HepG2 (cell line): ENCODE data around the gene TIPIN. TPM values are rescaled to one million over a fixed set of nuclear protein-coding genes. Genes with fewer than 3 reads are reported as not detected.

Experiments used
- ATAC-seq: fragments of 200-7000 bp; cut with Tn5 transposase; 3 replicates; pipeline ENCODE4 v1.9.1; 2020; ENCODE audit warnings: mild to moderate bottlenecking, moderate library complexity
- BruUV-seq: library from RNA; stranded (reverse); fragments of 400-500 nt; replicated peaks from 2 replicates; lab custom pipeline; 2021; lab: Mats Ljungman, UMichigan
- CTCF ChIA-PET: fragments of 300-600 bp; formaldehyde crosslinking; extraction: SDS; loops from one replicate; lab custom pipeline; 2021; ENCODE audit warnings: low total read pairs, inconsistent platforms, low intra/inter-chr PET ratio; lab: Yijun Ruan, JAX
- POLR2A ChIA-PET: fragments of 350-600 bp; sonication (Branson Sonifier 250); formaldehyde crosslinking; loops from one replicate; lab custom pipeline; 2020; ENCODE audit warnings: antibody characterized with exemption, inconsistent platforms; lab: Yijun Ruan, JAX
- DNase-seq: peaks from one replicate; pipeline ENCODE4 v3.0.0-alpha.2; 2015; ENCODE audit warnings: low spot score
- FAIRE-seq: peaks from 3 replicates; lab custom pipeline; 2011; peaks lifted over from hg19 to GRCh38; lab: Jason Lieb, UNC
- H2AFZ ChIP-seq: one replicate; pipeline ENCODE4 v1.6.1; 2011; ENCODE audit warnings: low read length, inconsistent platforms
- H3K27ac ChIP-seq: fragments of 300-600 bp; 3 replicates; pipeline ENCODE4 v1.8.0; 2011; ENCODE audit warnings: mixed run types, mild to moderate bottlenecking, mixed read lengths, low read length, inconsistent platforms; ENCODE audit not compliant: insufficient read depth; ENCODE audit errors: extremely low read length
- H3K27me3 ChIP-seq, 2 experiments: fragments of 200-600 bp in 1 of 2; 2 replicates in 1 of 2; 3 replicates in 1 of 2; pipeline versions ENCODE4 v1.6.0 to v1.8.0; 2011; ENCODE audit warnings: low read length in 2 of 2, mild to moderate bottlenecking in 2 of 2, moderate library complexity in 2 of 2, inconsistent platforms in 1 of 2; ENCODE audit not compliant: insufficient read depth in 2 of 2, control insufficient read depth in 1 of 2
- H3K36me3 ChIP-seq, 2 experiments: fragments of 200-600 bp in 1 of 2; replicated peaks in 1 of 2; 2 replicates in 1 of 2; 3 replicates in 1 of 2; pipeline versions ENCODE4 v1.5.1 to v1.8.0; 2011; ENCODE audit warnings: low read length in 2 of 2, inconsistent platforms in 1 of 2; ENCODE audit not compliant: insufficient read depth in 2 of 2, control insufficient read depth in 1 of 2
- H3K4me1 ChIP-seq: 2 replicates; pipeline ENCODE4 v1.5.1; 2012; ENCODE audit warnings: low read length, inconsistent platforms; ENCODE audit not compliant: insufficient read depth
- H3K4me2 ChIP-seq: 2 replicates; pipeline ENCODE4 v1.6.0; 2011; ENCODE audit warnings: low read depth, low read length, inconsistent platforms
- H3K4me3 ChIP-seq, 3 experiments: fragments of 200-600 bp in 1 of 3; sonication (generic), shearing (Covaris generic) in 1 of 3; replicated peaks in 1 of 3; 2 replicates each; pipeline ENCODE4 v1.5.1; 2011 to 2016; ENCODE audit warnings: low read length in 3 of 3, inconsistent platforms in 2 of 3, low read depth in 2 of 3, mild to moderate bottlenecking in 2 of 3, control low read depth in 1 of 3, mixed read lengths in 1 of 3; ENCODE audit not compliant: insufficient read depth in 1 of 3
- H3K79me2 ChIP-seq: one replicate; pipeline ENCODE4 v1.6.1; 2011; ENCODE audit warnings: low read length, inconsistent platforms; ENCODE audit not compliant: insufficient read depth
- H3K9ac ChIP-seq: 2 replicates; pipeline ENCODE4 v1.6.0; 2011; ENCODE audit warnings: mild to moderate bottlenecking, low read depth, low read length, inconsistent platforms; ENCODE audit not compliant: insufficient read depth
- H3K9me3 ChIP-seq: 2 replicates; pipeline ENCODE4 v1.5.1; 2012; ENCODE audit warnings: mild to moderate bottlenecking, low read length
- H4K20me1 ChIP-seq: 2 replicates; pipeline ENCODE4 v1.6.0; 2011; ENCODE audit warnings: inconsistent platforms, mild to moderate bottlenecking, low read length, moderate library complexity; ENCODE audit not compliant: insufficient read depth
- CBX2 ChIP-seq, 2 experiments: fragments of 200-600 bp in 1 of 2; sonication (generic); formaldehyde crosslinking in 1 of 2; IDR thresholded peaks; 2 replicates each; pipeline versions ENCODE4 v1.7.0 to v1.8.1; 2018 to 2022; ENCODE audit warnings: low read depth in 2 of 2, low read length in 1 of 2, mild to moderate bottlenecking in 1 of 2, missing genetic modification reagents in 1 of 2
- HNRNPL ChIP-seq: fragments of 200-400 bp; formaldehyde crosslinking; IDR thresholded peaks from 2 replicates; pipeline ENCODE4 v1.6.1; 2017; ENCODE audit warnings: mild to moderate bottlenecking, low read depth, low read length
- IRF1 ChIP-seq: sonication (generic); formaldehyde crosslinking; IDR thresholded peaks from 2 replicates; pipeline ENCODE4 v1.4.0; 2020; ENCODE audit warnings: low read depth, mild to moderate bottlenecking, missing genetic modification reagents
- JUND ChIP-seq: sonication (generic); formaldehyde crosslinking; IDR thresholded peaks from 2 replicates; pipeline ENCODE4 v1.8.0; 2022; ENCODE audit warnings: mild to moderate bottlenecking, missing genetic modification reagents
- SP2 ChIP-seq: sonication (generic); formaldehyde crosslinking; IDR thresholded peaks from 2 replicates; pipeline ENCODE4 v1.5.1; 2020; ENCODE audit warnings: mild to moderate bottlenecking, missing genetic modification reagents
- TAF1 ChIP-seq: sonication (generic); formaldehyde crosslinking; IDR thresholded peaks from 2 replicates; pipeline ENCODE4 v1.4.0; 2020; ENCODE audit warnings: missing genetic modification reagents
- ZBTB34 ChIP-seq: sonication (generic); formaldehyde crosslinking; IDR thresholded peaks from 2 replicates; pipeline ENCODE4 v1.8.0; 2022; ENCODE audit warnings: mild to moderate bottlenecking, missing genetic modification reagents
- ZNF142 ChIP-seq: sonication (generic); formaldehyde crosslinking; IDR thresholded peaks from 2 replicates; pipeline ENCODE4 v1.4.0; 2020; ENCODE audit warnings: missing genetic modification reagents
- ZNF263 ChIP-seq: sonication (generic); formaldehyde crosslinking; IDR thresholded peaks from 2 replicates; pipeline ENCODE4 v1.4.0; 2020; ENCODE audit warnings: missing genetic modification reagents
- ZNF317 ChIP-seq: sonication (generic); formaldehyde crosslinking; IDR thresholded peaks from 2 replicates; pipeline ENCODE4 v1.5.0; 2020; ENCODE audit warnings: mild to moderate bottlenecking, missing genetic modification reagents
- ZNF510 ChIP-seq: sonication (generic); formaldehyde crosslinking; IDR thresholded peaks from 2 replicates; pipeline ENCODE4 v1.4.0; 2020; ENCODE audit warnings: low read depth, mild to moderate bottlenecking, missing genetic modification reagents
- ZNF574 ChIP-seq: sonication (generic); formaldehyde crosslinking; IDR thresholded peaks from 2 replicates; pipeline ENCODE4 v1.4.0; 2020; ENCODE audit warnings: missing genetic modification reagents
- ZSCAN21 ChIP-seq: sonication (generic); formaldehyde crosslinking; IDR thresholded peaks from 2 replicates; pipeline ENCODE4 v1.8.0; 2022; ENCODE audit warnings: mild to moderate bottlenecking, missing genetic modification reagents, moderate library complexity, borderline replicate concordance
- WGBS: methylation state at CpG from one replicate; pipeline ENCODE4 v1.1.6; 2017; ENCODE audit warnings: low lambda C conversion rate; 5-methylcytosine and 5-hydroxymethylcytosine counted together
- in situ Hi-C: cut with HindIII; loops from 2 replicates; pipeline ENCODE4 v1.10.0; 2017; ENCODE audit warnings: low pct_unique_long_range_greater_than_20kb; ENCODE audit not compliant: extremely low pct_ligation_motif_present
- intact Hi-C: fragments of 100-400 bp; cut with micrococcal nuclease; formaldehyde crosslinking; loops from one replicate; pipeline ENCODE4 v1.10.0; 2022; ENCODE audit not compliant: unreplicated experiment
- polyA plus RNA-seq, 8 experiments: library from polyadenylated mRNA; depleted of rRNA in 3 of 8; stranded (reverse) in 7 of 8; unstranded in 1 of 8; fragments of >200 nt; fragmentation: Illumina TruSeq in 4 of 8; extraction: Trizol in 4 of 8; gene quantifications; 2 replicates each; pipeline versions ENCODE4 v1.2.1 to v1.2.3, GENCODE V29; 2011 to 2016; ENCODE audit warnings: low read depth in 4 of 8, missing spikeins in 1 of 8, mixed read lengths in 1 of 8; ENCODE audit not compliant: insufficient read depth in 1 of 8
- total RNA-seq, 5 experiments: library from RNA; depleted of rRNA; stranded (reverse); fragments of >200 nt; fragmentation: Illumina TruSeq; extraction: Trizol; gene quantifications; 2 replicates each; pipeline ENCODE4 v1.2.3, GENCODE V29; 2016; ENCODE audit warnings: low read depth in 1 of 5

TIPIN gene
- total and polyA plus RNA-seq, 2 of the 13 experiments (the other 11 are each of a cell fraction or from before 2014, with no cell fraction given): 2.7 to 28.6 TPM

- peaks cover 9% of the 10 kb centered on the region for H3K79me2 ChIP-seq
- H2AFZ ChIP-seq: no peak overlapping the region
- H3K27ac ChIP-seq: no peak overlapping the region
- H3K9ac ChIP-seq: 0 out of 2 replicates have a peak overlapping the region, but pooled peaks have one; percentile 29
- peak overlapping the region; percentile 70 for H3K4me2 ChIP-seq
- H3K27me3 ChIP-seq: no peaks in the 10 kb centered on the region; a peak in 1 of 5 replicates
- POLR2A ChIA-PET: interaction anchor here (1.0 kb wide), 1 partner anchor 145 kb away, joined by 4 read pairs; the partner anchor contains the start of gene ZWILCH
- no peaks in the 10 kb centered on the region for H4K20me1 ChIP-seq
- H3K4me1 ChIP-seq: peaks cover 33% of the 10 kb centered on the region
- in situ Hi-C loops (no loop called here), intact Hi-C loops (loop anchor here (10.0 kb wide), 1 partner anchor 135 kb away; the partner anchor contains the start of gene SNAPC5)
- no peaks in the 10 kb centered on the region for H3K36me3 ChIP-seq
- no TSS peak for BruUV-seq
- DNase-seq (peak; percentile 70), FAIRE-seq (no peak), ATAC-seq (0 out of 3 replicates have a peak, but pooled peaks have one; percentile 13)
- H3K4me3 ChIP-seq: peak overlapping the region in 1 of 3 experiments; percentile 30; a peak in 3 of 6 replicates
- no peaks in the 10 kb centered on the region for H3K9me3 ChIP-seq
- WGBS: 10% methylated on average over 7 of the region's 7 CpGs
- CTCF ChIA-PET: no interaction called here
- TF ChIP-seq JUND (CRISPR knock-in tag) (0 out of 2 replicates have a peak, but pooled peaks have one; percentile 43), ZSCAN21 (CRISPR knock-in tag) (no peak), ZNF574 (no peak), CBX2 (IDR thresholded peaks at IDR 0.05; ENCODE audit: low read depth, low read length) (no peak), CBX2 (CRISPR knock-in tag; IDR thresholded peaks at IDR 0.05; ENCODE audit: low read depth) (no peak), ZNF317 (CRISPR knock-in tag) (no peak), ZNF142 (CRISPR knock-in tag) (no peak), IRF1 (CRISPR knock-in tag) (no peak), ZBTB34 (no peak), ZNF510 (CRISPR knock-in tag) (no peak), TAF1 (CRISPR knock-in tag) (no peak), HNRNPL (no peak), ZNF263 (CRISPR knock-in tag) (no peak), SP2 (no peak)
These were observed 3.3 kb upstream of the TIPIN start for GRCh38 chr15:66359740-66360139.
